Measurements from ENCODE around the gene XG.

DNA sequence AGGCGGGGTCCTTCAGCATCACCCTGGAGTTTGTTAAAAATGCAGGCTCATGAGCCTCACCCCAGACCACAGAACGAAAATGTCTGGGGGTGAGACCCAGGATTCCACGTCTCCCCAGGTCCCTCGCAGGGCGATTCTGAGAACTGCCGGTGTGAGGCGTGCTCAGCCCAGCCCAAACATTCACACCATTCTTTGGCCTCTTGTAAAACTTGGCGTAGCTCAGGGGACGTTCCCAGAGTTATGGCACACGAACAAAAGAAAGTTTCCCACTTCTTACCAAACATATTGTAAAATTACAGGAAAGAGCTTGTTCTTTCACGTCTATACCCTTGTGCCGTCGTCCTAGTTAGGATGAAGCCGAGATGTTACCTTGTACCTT lies 47.9 kb upstream of the XG start:
- TF ChIP-seq CTCF (IDR thresholded peaks at IDR 0.05) (peak; percentile 28 to 57 (median 44)), POLR2AphosphoS5 (IDR thresholded peaks at IDR 0.05) (peak in 2 of 3 donors; percentile 39 to 72)

All from transverse colon (tissue), 4 donors.